ENCODE measurements around the gene ANTXR2.

Gene ANTXR2

GRCh38 chr4:79854856-79855502 is 218.1 kb downstream of the ANTXR2 start:
- DNase-seq = no peak

- DNase-seq = no peak
These were observed 220.7 kb downstream of the ANTXR2 start for GRCh38 chr4:79852305-79852730.

- DNase-seq = no peak
These were observed 221.3 kb downstream of the ANTXR2 start for GRCh38 chr4:79851625-79852304.
